Activated CD4-positive, alpha-beta T cell treated with anti-CD3 and anti-CD28 coated beads, Interleukin-2, amount 50 U/mL, for 4 hours (primary cell): ENCODE data around the gene BNIPL.

Source experiments
- DNase-seq, 2 experiments: peaks; one replicate each; pipeline ENCODE4 v3.0.0-alpha.2; 2020

The BNIPL gene

GRCh38 chr1:151010346-151010726, 26.1 kb upstream of the BNIPL start:
- no peak for DNase-seq

DNA sequence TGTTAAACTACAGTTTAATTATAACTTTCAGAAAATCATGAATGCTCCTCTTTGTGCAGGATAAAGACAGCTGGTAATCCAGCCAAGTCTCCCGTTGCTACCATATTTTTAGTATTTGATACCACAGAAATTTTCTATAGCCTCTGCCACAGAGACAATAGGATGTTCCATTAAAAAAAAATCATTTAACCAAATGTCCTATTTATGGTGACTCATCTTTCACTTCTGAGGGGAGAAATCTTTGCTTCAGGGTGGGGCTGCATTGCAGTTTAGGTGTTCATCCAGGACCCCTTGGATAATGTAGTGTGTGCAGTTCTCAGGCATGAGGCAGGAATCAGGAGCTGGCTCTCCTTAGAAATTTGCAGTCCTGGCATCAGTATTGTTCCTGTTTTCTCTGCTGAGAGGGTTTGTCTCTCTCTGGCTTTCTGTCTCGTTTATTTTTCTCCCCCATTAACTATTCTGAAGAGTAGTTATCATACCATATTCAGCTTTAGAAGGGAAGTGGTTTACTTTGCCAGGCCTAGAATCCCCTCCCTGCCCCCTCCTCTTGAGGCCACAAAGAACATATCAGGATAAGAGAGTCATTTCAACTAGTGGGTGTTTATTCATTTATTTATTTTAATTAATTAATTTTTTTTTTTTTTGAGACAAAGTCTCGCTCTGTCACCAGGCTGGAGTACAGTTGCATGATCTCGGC, 25.1 kb upstream of the BNIPL start:
- DNase-seq: no peak

DNA sequence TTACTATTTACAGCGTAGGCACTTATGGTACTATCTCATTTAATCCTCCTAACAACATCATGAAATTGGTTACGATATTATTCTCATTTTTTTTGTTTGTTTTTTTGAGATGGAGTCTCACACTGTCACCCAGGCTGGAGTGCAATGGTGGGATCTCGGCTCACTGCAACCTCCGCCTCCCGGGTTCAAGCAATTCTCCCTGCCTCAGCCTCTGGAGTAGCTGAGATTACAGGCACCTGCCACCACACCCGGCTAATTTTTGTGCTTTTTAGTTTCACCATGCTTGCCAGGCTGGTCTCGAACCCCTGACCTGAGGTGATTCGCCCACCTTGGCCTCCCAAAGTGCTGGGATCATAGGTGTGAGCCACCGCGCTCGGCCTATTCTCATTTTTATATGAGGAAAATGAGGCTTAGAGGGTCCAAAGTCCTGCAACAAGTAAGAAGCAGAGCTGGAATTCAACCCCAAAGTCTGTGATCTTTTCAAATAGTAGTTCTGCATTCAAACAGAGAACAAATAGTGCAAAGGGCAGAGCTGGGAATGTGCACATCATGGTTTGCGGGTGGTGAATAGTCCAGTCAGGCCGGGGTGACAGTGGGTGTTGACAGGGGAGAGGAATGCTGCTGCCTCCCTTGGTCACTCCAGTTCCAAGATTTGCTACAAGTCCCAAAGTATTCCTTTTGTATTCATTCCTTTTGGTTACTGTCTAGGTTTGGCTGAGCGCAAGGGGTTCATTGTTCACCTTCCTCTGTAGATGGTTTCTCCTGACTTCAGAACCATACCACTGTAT, 23.5 kb upstream of the BNIPL start:
- DNase-seq: no peak

- no peak for DNase-seq
These were observed 22.9 kb upstream of the BNIPL start for GRCh38 chr1:151013518-151013917.

GRCh38 chr1:151024540-151025146, 11.7 kb upstream of the BNIPL start:
- peak; percentile 85 to 88 for DNase-seq

DNA sequence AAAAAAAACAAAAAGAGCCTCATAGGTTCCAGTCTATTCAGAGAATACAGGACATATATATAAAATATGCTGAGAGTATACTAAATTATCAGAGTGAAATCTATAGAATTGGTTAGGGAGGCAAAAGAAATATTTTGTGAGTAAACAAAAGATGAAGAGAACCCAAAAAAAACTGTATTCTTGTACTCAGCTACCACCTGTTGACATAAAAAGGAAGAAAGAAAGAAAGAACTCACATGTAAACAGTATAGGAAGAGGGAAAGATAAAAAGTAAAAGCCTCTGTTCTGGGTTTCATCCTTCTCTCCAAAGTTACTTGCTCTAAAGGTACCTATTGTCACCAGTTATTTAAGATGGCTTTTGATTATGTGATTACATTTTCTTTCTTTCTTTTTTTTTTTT, 9.9 kb upstream of the BNIPL start:
- DNase-seq: no peak

DNA sequence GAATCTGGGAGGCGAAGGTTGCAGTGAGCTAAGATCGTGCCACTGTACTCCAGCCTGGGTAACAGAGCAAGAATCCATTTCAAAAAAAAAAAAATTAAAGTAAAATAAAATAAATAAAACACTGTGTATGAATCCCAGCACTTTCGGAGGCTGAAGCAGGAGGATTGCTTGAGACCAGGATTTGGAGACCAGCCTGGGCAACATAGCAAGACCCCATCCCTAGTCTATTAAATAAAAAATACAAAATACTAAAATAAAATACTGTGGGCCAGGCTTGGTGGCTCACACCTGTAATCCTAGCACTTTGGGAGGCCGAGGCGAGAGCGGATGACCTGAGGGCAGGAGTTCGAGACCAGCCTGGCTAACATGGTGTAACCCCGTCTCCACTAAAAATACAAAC, 4.2 kb upstream of the BNIPL start:
- DNase-seq: no peak

GRCh38 chr1:151035167-151035566, 1.2 kb upstream of the BNIPL start:
- no peak for DNase-seq

DNA sequence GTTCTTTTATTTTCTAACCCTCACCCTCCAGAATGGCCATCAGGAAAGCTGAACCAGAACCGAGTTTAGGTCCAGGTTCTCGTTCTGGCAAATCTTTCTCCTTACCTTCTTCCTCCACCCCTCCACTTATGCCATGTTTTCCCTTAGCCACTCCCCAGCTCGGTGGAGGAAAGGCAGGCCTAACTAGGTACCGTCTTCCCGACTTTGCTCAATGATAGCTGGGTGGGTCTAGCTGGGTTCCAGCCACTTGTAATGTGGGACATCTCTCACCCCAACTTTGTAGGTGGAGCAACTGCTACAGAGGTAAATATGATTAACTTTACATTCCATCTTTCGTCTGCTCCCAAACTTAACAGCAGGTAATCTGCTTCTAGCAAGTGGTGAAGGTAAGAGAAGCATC, 646 bp downstream of the BNIPL start:
- DNase-seq: no peak

- no peak for DNase-seq
These were observed 3.1 kb downstream of the BNIPL start for GRCh38 chr1:151039521-151039920.

DNA sequence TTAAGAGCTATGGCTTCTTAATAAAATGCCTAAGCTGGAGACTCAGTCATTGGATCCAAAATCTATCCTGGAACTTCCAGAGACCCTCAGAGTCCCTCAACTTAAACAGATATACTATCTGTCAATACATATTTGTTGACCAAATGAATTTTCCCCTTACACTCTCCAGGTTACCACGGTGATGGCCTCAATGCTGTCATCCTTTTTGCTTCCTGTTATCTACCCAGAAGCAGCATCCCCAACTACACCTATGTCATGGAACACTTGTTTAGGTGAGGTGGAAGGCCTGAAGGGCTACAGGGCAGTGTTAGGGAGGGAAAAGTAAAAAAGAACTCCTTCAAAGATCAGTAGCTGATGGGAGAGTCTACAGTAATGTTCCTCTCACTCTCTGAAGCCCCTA, 6.8 kb downstream of the BNIPL start:
- no peak for DNase-seq

GRCh38 chr1:151047591-151047924, 11.2 kb downstream of the BNIPL start, which contains the start of gene C1orf56:
Gene C1orf56, plus strand, starts transcription at chr1:151047751. Its CDS starts 97 bp downstream, at chr1:151047848.
- DNase-seq: peak; percentile 36 to 39

- peak; percentile 36 to 45 for DNase-seq
These were observed 11.7 kb downstream of the BNIPL start for GRCh38 chr1:151047925-151048644.

- no peak for DNase-seq
These were observed 12.3 kb downstream of the BNIPL start for GRCh38 chr1:151048645-151049032.

DNA sequence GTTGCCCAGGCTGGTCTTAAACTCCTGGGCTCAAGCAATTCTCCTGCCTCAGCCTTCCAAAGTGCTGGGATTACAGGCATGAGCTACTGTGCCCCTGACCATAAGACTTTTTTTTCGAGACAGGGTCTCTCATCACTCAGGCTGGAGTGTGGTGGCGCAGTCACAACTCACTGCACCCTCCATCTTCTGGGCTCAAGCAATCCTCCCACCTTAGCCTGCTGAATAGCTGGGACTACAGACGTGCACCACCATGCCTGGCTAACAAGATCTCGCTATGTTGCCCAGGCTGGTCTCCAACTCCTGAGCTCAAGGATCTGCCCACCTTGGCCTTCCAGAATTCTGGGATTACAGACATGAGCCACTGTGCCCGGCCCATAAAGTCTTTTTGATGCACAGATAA, 13.1 kb downstream of the BNIPL start:
- no peak for DNase-seq

DNA sequence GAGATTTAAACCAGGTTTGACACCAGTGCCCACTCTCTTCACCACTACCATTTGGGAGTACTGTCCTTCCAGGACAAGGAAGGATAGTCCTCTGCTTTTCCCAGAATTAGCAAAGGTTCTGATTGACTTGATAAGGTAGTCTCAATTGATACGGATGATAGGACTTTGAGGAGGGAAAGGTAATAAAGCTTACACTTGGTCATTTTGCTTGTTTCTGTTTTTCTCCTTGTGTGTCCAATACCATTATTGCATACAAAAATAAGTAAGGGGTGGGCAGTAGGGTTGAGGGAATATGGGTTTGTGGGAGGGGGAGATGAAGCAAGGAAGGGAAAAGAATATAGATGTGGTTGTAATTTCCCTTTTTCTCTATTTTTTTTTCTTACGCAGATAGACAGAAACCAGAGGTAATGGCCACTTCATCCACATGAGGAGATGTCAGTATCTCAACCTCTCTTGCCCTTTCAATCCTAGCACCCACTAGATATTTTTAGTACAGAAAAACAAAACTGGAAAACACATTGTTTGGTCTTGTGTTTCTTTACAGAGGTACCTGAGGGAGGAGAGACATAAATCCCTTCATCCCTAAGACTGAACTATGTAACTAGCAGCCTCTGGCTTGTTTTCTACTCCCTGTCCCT, 13.8 kb downstream of the BNIPL start:
- no peak for DNase-seq

DNA sequence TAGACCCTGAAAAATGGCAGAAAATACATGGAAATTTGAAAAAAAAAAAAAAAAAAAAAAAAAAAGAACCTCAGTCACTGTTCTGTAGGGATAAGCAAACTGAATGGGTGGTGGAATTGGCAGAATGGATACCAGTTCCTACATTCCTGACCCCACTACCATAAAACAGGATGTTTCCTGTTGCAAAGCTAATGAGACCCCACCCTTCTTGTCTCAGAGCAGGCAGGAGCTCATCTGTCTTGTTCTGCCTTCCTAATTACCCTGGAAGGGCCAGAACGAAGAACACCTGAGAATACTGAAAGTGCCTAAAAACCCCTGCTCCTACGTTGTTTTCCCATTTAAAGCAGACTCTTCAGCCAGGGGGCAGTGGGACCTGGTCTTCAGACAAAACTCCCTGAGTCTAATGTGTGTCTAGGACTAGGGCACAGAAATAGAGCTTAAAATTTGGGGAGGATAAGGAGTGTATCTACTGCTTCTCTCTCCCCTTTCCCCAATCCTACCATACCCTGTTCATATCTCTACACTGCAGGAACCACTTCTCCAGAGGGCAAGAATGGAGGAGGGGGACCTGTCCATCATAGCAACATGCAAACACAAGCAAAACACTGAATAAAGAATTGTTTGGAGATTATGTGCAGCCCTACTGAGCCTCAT, 15.1 kb downstream of the BNIPL start:
- no peak for DNase-seq

- DNase-seq: no peak
These were observed 18.7 kb downstream of the BNIPL start for GRCh38 chr1:151054971-151055547.

DNA sequence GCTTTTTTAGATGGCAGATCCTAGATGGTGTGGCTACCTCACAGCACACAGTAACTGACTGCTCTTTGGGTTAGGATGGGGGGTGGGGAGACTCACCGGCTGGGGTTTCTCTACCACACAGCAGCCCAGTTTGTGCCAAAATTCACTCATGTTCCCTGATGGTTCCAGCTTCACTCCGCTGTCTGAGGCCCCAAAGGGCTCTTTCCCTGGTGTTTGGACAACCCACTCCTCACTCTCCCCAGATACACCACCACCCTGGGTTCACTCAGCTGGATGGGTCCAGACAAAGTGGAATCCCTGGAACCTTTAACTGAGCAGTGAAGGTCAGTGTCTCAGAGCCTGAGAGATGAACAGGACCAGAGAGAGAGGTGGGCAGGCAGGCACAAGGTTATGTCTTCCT, 19.2 kb downstream of the BNIPL start:
- no peak for DNase-seq

DNA sequence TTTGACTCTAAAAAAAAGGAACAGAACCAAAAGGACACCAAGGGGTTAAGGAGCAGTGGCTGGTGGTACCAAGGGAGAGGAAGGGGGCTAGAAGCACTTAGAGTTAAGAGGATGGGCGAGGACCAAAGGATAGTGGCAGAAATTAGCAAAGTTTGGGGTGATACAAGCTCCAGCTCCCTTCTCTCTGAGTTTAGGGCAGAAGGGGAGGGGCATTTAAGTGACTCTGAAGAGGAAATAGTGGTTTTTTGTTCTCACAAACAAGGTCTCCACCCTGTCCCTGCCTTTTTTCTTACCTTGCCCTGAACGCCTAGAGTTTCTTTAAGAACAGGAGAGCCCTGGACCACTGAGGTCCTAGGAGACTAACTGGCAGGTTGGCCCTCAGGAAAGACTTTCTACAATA, 19.8 kb downstream of the BNIPL start:
- DNase-seq: no peak

- DNase-seq: no peak
These were observed 22.3 kb downstream of the BNIPL start for GRCh38 chr1:151058692-151059091.
